GM10266 (cell line): ENCODE data around the gene ANKRD42.

Experiments used
- DNase-seq: peaks from one replicate; pipeline ENCODE4 v3.0.0; 2012; ENCODE audit errors: extremely low spot score
- TF ChIP-seq, protein P1 (sequence below): IDR thresholded peaks from 2 replicates; pipeline ENCODE4 v1.5.1; 2012; ENCODE audit warnings: mild to moderate bottlenecking, low read depth; ENCODE audit not compliant: control insufficient read depth, insufficient read depth; ENCODE audit errors: missing control alignments

ANKRD42 gene

DNA sequence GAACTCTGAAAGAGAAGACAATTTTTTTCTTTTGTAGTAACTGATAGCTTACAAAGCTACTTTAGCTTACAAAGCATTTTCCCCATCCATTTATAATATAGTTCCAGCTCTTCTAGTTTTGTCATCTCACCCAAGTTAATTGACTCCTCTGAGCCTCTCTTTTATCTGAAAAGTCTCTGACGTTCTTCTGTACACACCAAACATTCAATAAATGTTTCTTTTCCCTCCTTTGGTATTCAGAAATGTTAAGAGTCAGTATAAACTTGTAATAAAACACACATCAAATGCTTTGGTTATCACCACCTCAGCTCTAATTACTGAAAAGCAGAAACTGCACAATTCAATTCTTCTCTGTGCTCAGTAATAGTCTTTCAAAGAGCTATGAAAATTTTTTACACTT lies 86.7 kb downstream of the ANKRD42 start:
- no peak for DNase-seq
- TF ChIP-seq, protein P1, sequence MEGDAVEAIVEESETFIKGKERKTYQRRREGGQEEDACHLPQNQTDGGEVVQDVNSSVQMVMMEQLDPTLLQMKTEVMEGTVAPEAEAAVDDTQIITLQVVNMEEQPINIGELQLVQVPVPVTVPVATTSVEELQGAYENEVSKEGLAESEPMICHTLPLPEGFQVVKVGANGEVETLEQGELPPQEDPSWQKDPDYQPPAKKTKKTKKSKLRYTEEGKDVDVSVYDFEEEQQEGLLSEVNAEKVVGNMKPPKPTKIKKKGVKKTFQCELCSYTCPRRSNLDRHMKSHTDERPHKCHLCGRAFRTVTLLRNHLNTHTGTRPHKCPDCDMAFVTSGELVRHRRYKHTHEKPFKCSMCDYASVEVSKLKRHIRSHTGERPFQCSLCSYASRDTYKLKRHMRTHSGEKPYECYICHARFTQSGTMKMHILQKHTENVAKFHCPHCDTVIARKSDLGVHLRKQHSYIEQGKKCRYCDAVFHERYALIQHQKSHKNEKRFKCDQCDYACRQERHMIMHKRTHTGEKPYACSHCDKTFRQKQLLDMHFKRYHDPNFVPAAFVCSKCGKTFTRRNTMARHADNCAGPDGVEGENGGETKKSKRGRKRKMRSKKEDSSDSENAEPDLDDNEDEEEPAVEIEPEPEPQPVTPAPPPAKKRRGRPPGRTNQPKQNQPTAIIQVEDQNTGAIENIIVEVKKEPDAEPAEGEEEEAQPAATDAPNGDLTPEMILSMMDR = no peak

- no peak for DNase-seq
Measured at GRCh38 chr11:83282084-83282716, 88.7 kb downstream of the ANKRD42 start.

GRCh38 chr11:83284501-83285150 lies 91.1 kb downstream of the ANKRD42 start:
- TF ChIP-seq, protein P1 = no peak
- no peak for DNase-seq

More at GRCh38 chr11:83282084-83282716, 88.7 kb downstream of the ANKRD42 start:
- TF ChIP-seq, protein P1 = no peak

- TF ChIP-seq, protein P1 = no peak
- no peak for DNase-seq
Measured at GRCh38 chr11:83285151-83285770, 91.7 kb downstream of the ANKRD42 start.

DNA sequence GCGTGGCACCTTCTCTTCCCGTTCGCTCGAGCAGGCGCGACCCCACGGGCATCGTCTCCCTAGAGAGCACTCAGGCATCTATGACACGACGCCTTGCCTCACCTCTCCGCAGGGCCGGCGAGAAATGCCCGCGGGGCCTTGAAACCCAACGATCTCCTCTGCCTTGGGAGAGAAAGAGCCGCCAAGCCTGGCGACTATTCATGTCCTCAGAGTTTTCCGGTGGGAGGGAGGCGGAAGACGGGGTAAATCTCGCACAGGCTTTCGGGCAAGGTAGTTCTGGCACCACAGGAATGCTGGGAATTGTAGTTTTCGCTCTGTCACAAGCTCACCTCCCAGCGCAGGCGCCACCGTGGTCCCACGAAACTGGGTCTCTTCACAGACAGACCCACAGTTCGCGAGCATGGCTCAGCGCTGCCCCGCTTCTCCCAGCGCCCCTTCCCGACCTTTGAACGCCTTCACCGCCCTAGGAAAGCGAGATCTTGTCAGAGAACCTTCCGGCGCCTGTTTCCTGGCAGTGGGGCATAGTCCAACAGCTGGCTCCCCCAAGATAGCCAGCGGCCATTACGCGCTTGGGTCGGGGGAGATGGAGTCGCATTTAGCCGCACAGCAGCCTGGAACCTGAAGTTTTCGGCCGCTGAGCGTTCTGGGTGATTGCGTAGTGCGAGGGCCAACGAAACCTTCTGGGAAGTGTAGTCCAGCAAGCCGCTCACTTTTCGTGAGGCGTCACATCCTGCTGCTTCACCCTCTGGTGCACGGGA lies 92.4 kb downstream of the ANKRD42 start, which contains the start of gene CCDC90B:
Gene CCDC90B (minus strand): TSS at position 597 of the 758 bp plus-strand sequence. CDS start 395 bp downstream, at position 202.
- TF ChIP-seq, protein P1 = peak; percentile 70
- DNase-seq = peak; percentile 85

- TF ChIP-seq, protein P1 = no peak
- no peak for DNase-seq
Measured at GRCh38 chr11:83287631-83288030, 94.1 kb downstream of the ANKRD42 start.
